HG03060 (cell line): ENCODE data around the gene GIPC1.
"Not testable (repeated sequence)": the region's sequence is repeated elsewhere in the genome, so short reads cannot be mapped to it uniquely, and the experiment has no call there.

ENCODE experiments used
- ATAC-seq: cut with Tn5 transposase; IDR thresholded peaks from one replicate; pipeline ENCODE4 v1.9.1; 2021; ENCODE audit warnings: low read depth, moderate number of reproducible peaks; ENCODE audit not compliant: unreplicated experiment

Gene GIPC1

GRCh38 chr19:14519245-14519859 lies 23.4 kb upstream of the GIPC1 start:
- ATAC-seq: no peak

GRCh38 chr19:14517840-14518505 lies 22.0 kb upstream of the GIPC1 start, which contains the start of gene DNAJB1:
DNAJB1 (minus strand) TSS chr19:14518397; CDS start chr19:14518349, 48 bp downstream.
- peak; percentile 33 for ATAC-seq

- ATAC-seq: no peak
These were observed 21.5 kb upstream of the GIPC1 start for GRCh38 chr19:14517446-14517839.

- no peak for ATAC-seq
These were observed 21.0 kb upstream of the GIPC1 start for GRCh38 chr19:14516746-14517438.

GRCh38 chr19:14516048-14516534 lies 20.2 kb upstream of the GIPC1 start:
- ATAC-seq: no peak

- ATAC-seq: no peak
These were observed 19.6 kb upstream of the GIPC1 start for GRCh38 chr19:14515501-14516047.

- ATAC-seq: no peak
These were observed 18.4 kb upstream of the GIPC1 start for GRCh38 chr19:14514215-14514863.

- ATAC-seq: no peak
These were observed 16.6 kb upstream of the GIPC1 start for GRCh38 chr19:14512406-14512961.

GRCh38 chr19:14511229-14511593 lies 15.3 kb upstream of the GIPC1 start:
- ATAC-seq: no peak

- ATAC-seq: no peak
These were observed 14.6 kb upstream of the GIPC1 start for GRCh38 chr19:14510311-14511228.

GRCh38 chr19:14507704-14508542 lies 12.0 kb upstream of the GIPC1 start:
- no peak for ATAC-seq

- ATAC-seq: no peak
These were observed 9.7 kb upstream of the GIPC1 start for GRCh38 chr19:14505488-14506239.

- ATAC-seq: not testable (repeated sequence)
These were observed 8.6 kb upstream of the GIPC1 start for GRCh38 chr19:14504575-14504974.

GRCh38 chr19:14503285-14503684 lies 7.4 kb upstream of the GIPC1 start:
- no peak for ATAC-seq

GRCh38 chr19:14502334-14503092 lies 6.6 kb upstream of the GIPC1 start:
- no peak for ATAC-seq

- ATAC-seq: no peak
These were observed 1.4 kb upstream of the GIPC1 start for GRCh38 chr19:14497228-14497921.

- ATAC-seq: no peak
These were observed 904 bp upstream of the GIPC1 start for GRCh38 chr19:14496834-14497227.
